Hepatocyte (in vitro differentiated cells): ENCODE data around the gene MRPS27. TPM values are rescaled to one million over a fixed set of nuclear protein-coding genes. Genes with fewer than 3 reads are reported as not detected.

Experiments used
- DNase-seq: peaks from one replicate; pipeline ENCODE4 v3.0.0-alpha.2; 2016; ENCODE audit warnings: low spot score
- H2AFZ ChIP-seq: fragments of 200-600 bp; sonication (generic); 2 replicates; pipeline ENCODE4 v1.6.0; 2016; ENCODE audit warnings: antibody characterized with exemption, mild to moderate bottlenecking
- H3K27ac ChIP-seq: fragments of 200-600 bp; sonication (generic); 2 replicates; pipeline ENCODE4 v1.5.1; 2016; ENCODE audit warnings: mild to moderate bottlenecking
- H3K27me3 ChIP-seq: fragments of 200-600 bp; sonication (generic); 2 replicates; pipeline ENCODE4 v1.6.1; 2016
- H3K36me3 ChIP-seq: fragments of 200-600 bp; sonication (generic); replicated peaks from 2 replicates; pipeline ENCODE4 v1.5.1; 2016; ENCODE audit warnings: low read depth; ENCODE audit not compliant: insufficient read depth
- H3K4me1 ChIP-seq: fragments of 200-600 bp; sonication (generic); 2 replicates; pipeline ENCODE4 v1.5.1; 2016; ENCODE audit warnings: mild to moderate bottlenecking, moderate library complexity; ENCODE audit not compliant: insufficient read depth
- H3K4me2 ChIP-seq: fragments of 200-600 bp; sonication (generic); 2 replicates; pipeline ENCODE4 v1.6.0; 2016
- H3K4me3 ChIP-seq: fragments of 200-600 bp; sonication (generic); 2 replicates; pipeline ENCODE4 v1.5.1; 2016; ENCODE audit warnings: mild to moderate bottlenecking
- H3K79me2 ChIP-seq: fragments of 200-600 bp; sonication (generic); 2 replicates; pipeline ENCODE4 v1.6.0; 2017; ENCODE audit warnings: mild to moderate bottlenecking
- H3K9me2 ChIP-seq: fragments of 200-600 bp; sonication (generic); replicated peaks from 2 replicates; pipeline ENCODE4 v1.6.0; 2017; ENCODE audit warnings: mild to moderate bottlenecking; ENCODE audit not compliant: insufficient read depth
- H3K9me3 ChIP-seq: fragments of 200-600 bp; sonication (generic); 2 replicates; pipeline ENCODE4 v1.5.1; 2016; ENCODE audit warnings: low read depth, mild to moderate bottlenecking
- H4K20me1 ChIP-seq: fragments of 200-600 bp; sonication (generic); 2 replicates; pipeline ENCODE4 v1.6.0; 2016; ENCODE audit warnings: mild to moderate bottlenecking; ENCODE audit not compliant: insufficient read depth, poor library complexity, severe bottlenecking
- CTCF ChIP-seq: fragments of 200-600 bp; sonication (generic); IDR thresholded peaks from 2 replicates; pipeline ENCODE4 v1.5.1; 2016; ENCODE audit warnings: antibody characterized with exemption, mild to moderate bottlenecking; ENCODE audit not compliant: poor library complexity
- EZH2 ChIP-seq: fragments of 200-600 bp; sonication (generic); IDR thresholded peaks from 2 replicates; pipeline ENCODE4 v1.6.1; 2016; ENCODE audit warnings: antibody characterized with exemption, mild to moderate bottlenecking, borderline replicate concordance
- EZH2phosphoT487 ChIP-seq: fragments of 200-600 bp; sonication (generic); IDR thresholded peaks from one replicate; pipeline ENCODE4 v1.6.1; 2018; ENCODE audit warnings: antibody characterized with exemption, mild to moderate bottlenecking, low read depth, moderate library complexity; ENCODE audit not compliant: unreplicated experiment, severe bottlenecking
- WGBS: methylation state at CpG from one replicate; pipeline ENCODE4 v1.1.6; 2016; ENCODE audit warnings: low lambda C conversion rate; ENCODE audit errors: missing lambda C conversion rate; 5-methylcytosine and 5-hydroxymethylcytosine counted together
- polyA plus RNA-seq: library from polyadenylated mRNA; unstranded; fragments of >200 nt; fragmentation: Nextera tagmentation; extraction: Ambion mirVana; gene quantifications from 2 replicates; pipeline ENCODE4 v1.2.1, GENCODE V29; 2016
- total RNA-seq: library from RNA; depleted of rRNA; stranded (reverse); fragments of >200 nt; gene quantifications from 2 replicates; pipeline ENCODE4 v1.2.3, GENCODE V29; 2014

The MRPS27 gene
- total and polyA plus RNA-seq, 2 experiments from 2014 or later, result 35.6 to 63.5 TPM

DNA sequence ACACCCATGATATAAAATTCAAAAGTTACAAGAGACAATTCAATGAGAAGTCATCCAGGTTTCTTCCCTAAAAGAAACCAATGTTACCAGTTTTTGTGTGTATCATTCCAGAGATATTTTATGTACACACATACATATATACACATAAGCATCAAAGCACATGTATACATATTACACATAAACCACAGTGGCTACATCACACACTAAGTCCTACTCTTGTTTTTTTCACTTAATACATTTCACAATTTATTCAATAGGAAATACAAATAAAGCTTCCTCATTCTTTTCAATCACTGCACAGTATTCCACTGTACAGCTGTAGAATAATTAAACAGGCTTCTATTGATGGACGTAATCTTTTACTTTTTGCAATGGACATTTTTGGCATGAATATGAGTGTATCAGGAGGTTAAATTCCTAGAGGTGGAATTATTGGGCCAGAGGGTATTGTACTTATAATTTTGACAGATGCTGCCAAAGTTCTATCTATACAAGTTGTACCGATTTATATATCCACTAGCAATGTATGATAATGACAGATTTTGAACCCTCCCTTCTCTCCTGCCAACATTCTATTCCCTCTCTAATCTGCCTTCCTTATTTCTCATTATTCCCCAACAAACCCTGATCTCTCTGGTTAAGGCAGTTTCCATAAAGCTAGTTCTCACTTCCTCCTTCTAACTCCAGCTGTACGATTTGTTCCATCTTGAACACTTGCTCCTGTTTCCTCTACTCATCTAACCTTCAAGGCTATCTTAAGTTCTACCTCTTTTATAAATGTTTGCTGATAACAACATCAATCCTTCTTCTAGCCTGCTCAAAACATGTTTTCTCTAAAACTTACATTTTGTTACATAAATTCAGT lies 35.2 kb downstream of the MRPS27 start:
- Histone ChIP-seq H3K27me3 (no peaks in the 10 kb centered on the region), H3K9me3 (no peaks in the 10 kb centered on the region), H4K20me1 (no peaks in the 10 kb centered on the region), H2AFZ (no peak overlapping the region), H3K4me2 (no peak overlapping the region), H3K79me2 (no peaks in the 10 kb centered on the region), H3K36me3 (no peaks in the 10 kb centered on the region), H3K4me3 (no peak overlapping the region), H3K9me2 (no peaks in the 10 kb centered on the region), H3K4me1 (peaks cover 35% of the 10 kb centered on the region), H3K27ac (no peak overlapping the region)
- 86% methylated on average over 3 of the region's 3 CpGs for WGBS
- TF ChIP-seq EZH2 (no peak), CTCF (no peak), EZH2phosphoT487 (no peak)
- DNase-seq, result no peak

- Histone ChIP-seq H2AFZ (no peak overlapping the region), H4K20me1 (no peaks in the 10 kb centered on the region), H3K9me2 (no peaks in the 10 kb centered on the region), H3K27me3 (no peaks in the 10 kb centered on the region), H3K4me2 (no peak overlapping the region), H3K4me1 (peaks cover 36% of the 10 kb centered on the region), H3K9me3 (no peaks in the 10 kb centered on the region), H3K36me3 (no peaks in the 10 kb centered on the region), H3K27ac (peak overlapping the region; percentile 67), H3K4me3 (no peak overlapping the region), H3K79me2 (no peaks in the 10 kb centered on the region)
- no peak for TF ChIP-seq CTCF
- no peak for TF ChIP-seq EZH2
- no peak for TF ChIP-seq EZH2phosphoT487
- WGBS, result 79% methylated on average over 2 of the region's 2 CpGs
- no peak for DNase-seq
Measured at GRCh38 chr5:72283358-72283757, 36.7 kb downstream of the MRPS27 start.

DNA sequence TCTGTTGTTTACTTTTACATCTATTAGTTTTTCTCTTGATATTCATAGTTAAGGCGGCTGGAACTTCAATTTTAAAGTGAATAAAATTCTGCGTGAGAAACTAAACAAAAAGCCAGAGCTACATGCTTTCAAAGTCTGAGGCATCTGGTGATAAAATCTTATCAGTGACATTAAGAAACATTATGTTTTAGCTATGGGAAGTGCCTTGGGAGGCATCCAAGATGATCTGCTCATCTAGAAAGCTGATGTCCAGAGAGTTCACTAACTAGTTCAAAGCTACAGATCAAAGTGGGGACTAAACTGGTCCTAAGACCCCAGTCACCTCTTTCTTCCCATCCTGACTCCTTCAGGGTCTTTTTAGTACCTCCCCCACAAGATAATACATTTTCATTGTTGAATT lies 37.2 kb downstream of the MRPS27 start:
- peak overlapping the region; percentile 43 for H3K4me2 ChIP-seq
- H3K9me3 ChIP-seq, result no peaks in the 10 kb centered on the region
- peaks cover 36% of the 10 kb centered on the region for H3K4me1 ChIP-seq
- H2AFZ ChIP-seq, result no peak overlapping the region
- no peaks in the 10 kb centered on the region for H3K9me2 ChIP-seq
- peak overlapping the region; percentile 67 for H3K27ac ChIP-seq
- no peaks in the 10 kb centered on the region for H3K27me3 ChIP-seq
- no peaks in the 10 kb centered on the region for H3K36me3 ChIP-seq
- no peaks in the 10 kb centered on the region for H3K79me2 ChIP-seq
- no peak for DNase-seq
- WGBS, result 59% methylated on average over 2 of the region's 2 CpGs
- no peaks in the 10 kb centered on the region for H4K20me1 ChIP-seq
- no peak overlapping the region for H3K4me3 ChIP-seq
- TF ChIP-seq CTCF (no peak), EZH2phosphoT487 (no peak), EZH2 (no peak)
